CD4-positive, alpha-beta memory T cell (primary cell): ENCODE measurements around the gene PRMT1. TPM values are rescaled to one million over a fixed set of nuclear protein-coding genes. Genes with fewer than 3 reads are reported as not detected.
"Not testable (repeated sequence)": the region's sequence is repeated elsewhere in the genome, so short reads cannot be mapped to it uniquely, and the experiment has no call there.

Experiments
- CTCF ChIA-PET: fragments of 350-600 bp; sonication (Branson Sonifier 250); formaldehyde crosslinking; loops from one replicate; lab custom pipeline; 2021; ENCODE audit warnings: inconsistent platforms; ENCODE audit not compliant: partially characterized antibody; lab: Charles Lee
- POLR2A ChIA-PET: fragments of 350-600 bp; sonication (Branson Sonifier 250); formaldehyde crosslinking; loops from one replicate; lab custom pipeline; 2021; ENCODE audit not compliant: partially characterized antibody; lab: Charles Lee
- DNase-seq, 5 donors: peaks; one replicate each; pipeline versions ENCODE4 v3.0.0 to v3.0.0-alpha.2; 2020 to 2022; ENCODE audit warnings: mixed read lengths in 1 of 5
- H3K27ac ChIP-seq: one replicate; pipeline ENCODE4 v1.7.0; 2013; ENCODE audit warnings: low read depth, low read length
- H3K27me3 ChIP-seq: 2 replicates; pipeline ENCODE4 v1.7.0; 2013; ENCODE audit warnings: mild to moderate bottlenecking, low read length, moderate library complexity; ENCODE audit not compliant: insufficient read depth
- H3K36me3 ChIP-seq: 2 replicates; pipeline ENCODE4 v1.7.0; 2013; ENCODE audit warnings: mild to moderate bottlenecking, low read length, moderate library complexity; ENCODE audit not compliant: insufficient read depth
- H3K4me1 ChIP-seq: 2 replicates; pipeline ENCODE4 v1.7.0; 2013; ENCODE audit warnings: mild to moderate bottlenecking, low read length, moderate library complexity; ENCODE audit not compliant: insufficient read depth
- H3K4me3 ChIP-seq, 2 donors: one replicate each; pipeline ENCODE4 v1.7.0; 2013; ENCODE audit warnings: low read length in 2 of 2, mild to moderate bottlenecking in 1 of 2
- H3K9me3 ChIP-seq, 2 donors: one replicate each; pipeline ENCODE4 v1.7.0; 2013; ENCODE audit warnings: low read length in 2 of 2, control low read depth in 1 of 2; ENCODE audit not compliant: control insufficient read depth in 1 of 2
- H3K27ac Mint-ChIP-seq, 7 donors: one replicate each; pipeline ENCODE4 v1.8.0; 2020 to 2021; ENCODE audit warnings: mixed read lengths in 7 of 7, mild to moderate bottlenecking in 6 of 7, inconsistent platforms in 3 of 7, moderate library complexity in 3 of 7
- H3K27me3 Mint-ChIP-seq, 2 donors: one replicate each; pipeline ENCODE4 v1.8.0; 2020 to 2021; ENCODE audit warnings: mixed read lengths in 2 of 2
- H3K36me3 Mint-ChIP-seq, 2 donors: one replicate each; pipeline ENCODE4 v1.8.0; 2020 to 2021; ENCODE audit warnings: mixed read lengths in 2 of 2, inconsistent platforms in 1 of 2, mild to moderate bottlenecking in 1 of 2
- H3K4me1 Mint-ChIP-seq, 4 donors: one replicate each; pipeline ENCODE4 v1.8.0; 2020 to 2021; ENCODE audit warnings: mixed read lengths in 4 of 4, mild to moderate bottlenecking in 1 of 4
- H3K4me3 Mint-ChIP-seq, 8 donors: one replicate each; pipeline ENCODE4 v1.8.0; 2020 to 2021; ENCODE audit warnings: mixed read lengths in 8 of 8, mild to moderate bottlenecking in 7 of 8, moderate library complexity in 6 of 8, inconsistent platforms in 3 of 8
- H3K9me3 Mint-ChIP-seq, 8 donors: one replicate each; pipeline ENCODE4 v1.8.0; 2020 to 2021; ENCODE audit warnings: mixed read lengths in 8 of 8, mild to moderate bottlenecking in 5 of 8, inconsistent platforms in 3 of 8, moderate library complexity in 1 of 8
- intact Hi-C: fragments of 100-400 bp; cut with micrococcal nuclease; formaldehyde crosslinking; loops from one replicate; pipeline ENCODE4 v1.15.1; 2023
- polyA plus RNA-seq, 2 donors: library from polyadenylated mRNA; unstranded; fragments of 300-500 nt; fragmentation: Illumina TruSeq; gene quantifications; one replicate each; pipeline ENCODE4 v1.2.3, GENCODE V29; 2021
- total RNA-seq, 2 experiments: library from RNA; stranded (reverse); gene quantifications; one replicate each; pipeline ENCODE4 v1.2.3, GENCODE V29; 2021

PRMT1 gene
- total RNA-seq (10 to 100 TPM; 76.6 to 92.9 TPM), polyA plus RNA-seq (100 to 1,000 TPM; 140 to 213 TPM)

DNA sequence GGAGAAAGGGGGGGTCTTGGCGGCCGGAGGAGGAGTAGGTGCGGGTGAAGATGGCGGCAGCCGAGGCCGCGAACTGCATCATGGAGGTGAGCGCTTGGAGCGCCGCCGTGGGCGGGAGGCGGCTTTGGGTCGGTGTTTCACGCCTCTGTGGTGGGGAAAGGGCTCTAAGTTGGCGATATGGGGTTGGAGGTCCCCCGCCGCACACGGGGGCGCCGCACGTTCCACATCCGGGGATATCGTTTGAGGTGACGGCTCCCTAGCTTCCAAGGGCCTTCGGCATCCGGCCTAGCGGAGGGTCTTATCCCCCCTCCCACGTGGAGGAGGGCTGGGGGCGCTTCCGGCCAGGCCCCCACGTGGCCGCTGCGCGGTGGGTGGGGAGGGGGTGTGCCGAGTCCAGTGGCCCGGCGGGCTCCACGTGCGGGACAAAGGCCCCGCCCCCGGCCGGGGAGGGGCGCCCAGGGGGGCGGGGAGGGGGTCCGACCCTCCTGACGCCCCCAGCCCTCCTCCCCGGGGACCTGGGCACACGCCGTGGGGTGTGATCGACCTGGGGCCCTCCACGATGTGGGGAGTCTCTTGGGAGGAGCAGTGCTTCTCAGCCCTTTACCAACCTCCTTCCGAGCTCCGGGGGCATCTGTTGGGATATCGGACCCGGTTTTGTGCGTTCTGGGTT lies at the start of gene PRMT1:
PRMT1 (plus strand) TSS at position 41 of the 670 bp plus-strand sequence; CDS start at position 51, 10 bp downstream.
- POLR2A ChIA-PET: interaction anchor here (0.6 to 6.7 kb wide), 30 partner anchors 12 to 580 kb away, joined by 3 to 125 read pairs (median 7); partner anchors contain the start of genes ADM5, AKT1S1, ALDH16A1 and BCL2L12
- Mint-ChIP-seq H3K9me3 (no peaks in the 10 kb centered on the region), H3K27ac (peak within 1 kb of the TSS; percentile 99 to 100 (median 99)), H3K4me1 (peaks cover 17 to 52% (median 32%) of the 10 kb centered on the region in 4 donors), H3K27me3 (no peaks in the 10 kb centered on the region), H3K36me3 (peaks cover 11 to 18% of the 10 kb centered on the region in 2 donors), H3K4me3 (peak within 1 kb of the TSS; percentile 95 to 100 (median 99))
- H3K27ac ChIP-seq: peak within 1 kb of the TSS; percentile 93
- peak in 2 of 5 donors; percentile 70 to 74 for DNase-seq
- no peaks in the 10 kb centered on the region for H3K9me3 ChIP-seq
- no peaks in the 10 kb centered on the region for H3K27me3 ChIP-seq
- peak within 1 kb of the TSS; percentile 69 to 79 for H3K4me3 ChIP-seq
- CTCF ChIA-PET: interaction anchor here (0.6 to 5.5 kb wide), 16 partner anchors 12 to 452 kb away, joined by 3 to 52 read pairs (median 5); partner anchors contain the start of genes BCL2L12, FLT3LG, IRF3 and NOSIP
- peaks cover 42% of the 10 kb centered on the region for H3K4me1 ChIP-seq
- intact Hi-C loops: loop anchor here (1.0 to 5.0 kb wide), 6 partner anchors 37 to 805 kb away; partner anchors contain the start of genes AKT1S1, NOSIP, PPP1R15A and RRAS
- H3K36me3 ChIP-seq: peaks cover 7% of the 10 kb centered on the region

DNA sequence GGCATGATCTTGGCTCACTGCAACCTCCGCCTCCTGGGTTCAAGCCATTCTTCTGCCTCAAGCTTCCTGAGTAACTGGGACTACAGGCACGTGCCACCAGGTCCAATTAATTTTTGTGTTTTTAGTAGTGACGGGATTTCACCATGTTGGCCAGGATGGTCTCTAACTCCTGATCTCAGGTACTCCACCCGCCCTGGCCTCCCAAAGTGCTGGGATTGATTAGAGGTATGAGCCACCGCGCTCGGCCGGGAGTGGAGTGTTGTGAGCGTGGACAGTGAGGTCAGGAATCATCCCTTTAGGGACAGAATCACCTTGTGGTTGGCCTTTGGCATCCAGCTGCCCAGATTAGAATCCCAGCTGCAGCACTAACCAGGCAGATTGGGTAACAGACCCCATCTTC lies 47.4 kb upstream of the PRMT1 start:
- POLR2A ChIA-PET: interaction anchor here (0.6 to 2.1 kb wide), 4 partner anchors 8 to 127 kb away, joined by 3 to 12 read pairs (median 3); partner anchors contain the start of gene RRAS
- Mint-ChIP-seq H3K27ac (peak overlapping the region in 1 of 7 donors; percentile 46), H3K4me3 (no peak overlapping the region)

DNA sequence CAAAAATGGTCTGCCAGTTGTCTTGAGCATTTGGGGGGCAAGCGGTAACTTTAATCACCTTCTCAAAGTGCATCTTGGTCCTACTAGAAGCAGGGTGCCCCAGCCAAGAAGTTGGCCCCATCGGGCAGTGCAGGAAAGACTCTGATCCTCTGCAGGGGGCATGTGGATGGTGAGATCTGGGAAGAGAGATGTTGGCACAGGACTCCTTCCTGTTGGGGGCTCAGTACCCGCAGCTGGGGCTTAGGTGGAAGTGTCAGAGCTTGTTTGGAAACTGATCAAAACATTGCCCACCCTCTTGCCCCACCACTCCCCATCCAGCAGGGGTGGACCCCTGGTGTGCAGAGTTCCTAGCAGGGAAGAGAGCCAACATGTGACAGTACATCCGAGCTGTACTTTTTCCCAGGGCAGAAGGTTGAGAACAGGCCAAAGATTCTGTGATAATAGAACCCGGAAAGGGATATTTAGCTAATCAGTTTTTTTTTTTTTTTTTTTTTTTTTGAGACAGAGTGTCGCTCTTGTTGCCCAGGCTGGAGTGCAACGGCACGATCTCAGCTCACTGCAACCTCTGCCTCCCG lies 46.0 kb upstream of the PRMT1 start:
- POLR2A ChIA-PET: interaction anchor here (0.6 to 2.9 kb wide), 6 partner anchors 9 to 45 kb away, joined by 4 to 15 read pairs (median 6); partner anchors contain the start of genes PRR12 and RRAS

More for the DNA sequence above, 47.4 kb upstream of the PRMT1 start:
- Mint-ChIP-seq H3K4me1 (peaks cover 0 to 4% (median 3%) of the 10 kb centered on the region in 4 donors), H3K36me3 (peaks cover 12 to 20% of the 10 kb centered on the region in 2 donors), H3K27me3 (no peaks in the 10 kb centered on the region), H3K9me3 (peaks cover 0 to 2% (median 0%) of the 10 kb centered on the region in 8 donors)
- CTCF ChIA-PET: interaction anchor here (0.7 kb wide), 1 partner anchor 37 kb away, joined by 3 read pairs; no protein-coding TSS in a partner anchor
- Histone ChIP-seq H3K4me1 (no peaks in the 10 kb centered on the region), H3K27me3 (no peaks in the 10 kb centered on the region), H3K4me3 (no peak overlapping the region), H3K36me3 (peaks cover 6% of the 10 kb centered on the region), H3K27ac (no peak overlapping the region), H3K9me3 (no peaks in the 10 kb centered on the region)
- intact Hi-C loops: no loop called here
- no peak for DNase-seq

DNA sequence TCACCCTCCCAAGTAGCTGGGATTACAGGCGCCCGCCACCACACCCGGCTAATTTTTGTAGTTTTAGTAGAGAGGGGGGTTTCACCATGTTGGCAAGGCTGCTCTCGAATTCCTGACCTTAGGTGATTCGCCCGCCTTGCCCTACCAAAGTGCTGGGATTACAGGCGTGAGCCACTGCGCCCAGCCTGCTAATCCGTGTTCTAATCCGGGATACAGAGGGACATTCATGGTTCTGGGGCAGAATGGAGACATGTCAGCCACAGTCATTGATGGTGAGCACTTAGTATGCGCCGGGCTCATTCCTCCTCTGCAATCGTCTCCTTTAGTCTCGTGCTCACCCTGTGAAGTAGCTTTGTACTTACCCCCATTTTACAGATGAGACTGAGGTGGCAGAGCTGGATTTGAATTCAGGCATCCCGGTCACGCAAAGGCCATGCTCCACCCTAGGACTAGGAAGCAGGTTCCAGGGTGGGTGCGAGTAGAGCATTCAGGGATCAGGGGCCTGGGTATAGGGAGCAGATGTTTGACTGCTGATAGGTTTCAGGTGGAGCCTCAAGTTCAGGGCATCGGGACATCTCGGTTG lies 45.4 kb upstream of the PRMT1 start:
- no peak overlapping the region for H3K27ac ChIP-seq
- intact Hi-C loops: no loop called here
- CTCF ChIA-PET: interaction anchor here (1.1 kb wide), 2 partner anchors 8 to 47 kb away, joined by 3 to 4 read pairs; partner anchors contain the start of gene RRAS
- no peaks in the 10 kb centered on the region for H3K36me3 ChIP-seq
- H3K4me1 ChIP-seq: no peaks in the 10 kb centered on the region
- peaks cover 2 to 9% (median 5%) of the 10 kb centered on the region in 4 donors for H3K4me1 Mint-ChIP-seq
- POLR2A ChIA-PET: interaction anchor here (0.7 to 2.9 kb wide), 5 partner anchors 9 to 44 kb away, joined by 3 to 15 read pairs (median 4); partner anchors contain the start of genes PRR12 and RRAS
- no peaks in the 10 kb centered on the region for H3K27me3 ChIP-seq
- peaks cover 12% of the 10 kb centered on the region in 2 donors for H3K36me3 Mint-ChIP-seq
- H3K4me3 Mint-ChIP-seq: no peak overlapping the region
- DNase-seq: no peak
- no peak overlapping the region for H3K4me3 ChIP-seq
- no peaks in the 10 kb centered on the region for H3K9me3 ChIP-seq
- peak overlapping the region in 3 of 7 donors; percentile 14 to 62 (median 58) for H3K27ac Mint-ChIP-seq
- H3K27me3 Mint-ChIP-seq: no peaks in the 10 kb centered on the region
- peaks cover 0 to 2% (median 0%) of the 10 kb centered on the region in 8 donors for H3K9me3 Mint-ChIP-seq

More for the DNA sequence above, 46.0 kb upstream of the PRMT1 start:
- no peaks in the 10 kb centered on the region for H3K9me3 ChIP-seq
- Mint-ChIP-seq H3K4me3 (no peak overlapping the region), H3K27me3 (no peaks in the 10 kb centered on the region), H3K36me3 (peaks cover 12 to 16% of the 10 kb centered on the region in 2 donors), H3K9me3 (peaks cover 0 to 2% (median 0%) of the 10 kb centered on the region in 8 donors), H3K27ac (peak overlapping the region in 4 of 7 donors; percentile 2 to 78 (median 32)), H3K4me1 (peaks cover 2 to 9% (median 4%) of the 10 kb centered on the region in 4 donors)
- H3K27me3 ChIP-seq: no peaks in the 10 kb centered on the region
- intact Hi-C loops: no loop called here
- no peaks in the 10 kb centered on the region for H3K4me1 ChIP-seq
- CTCF ChIA-PET: interaction anchor here (1.1 kb wide), 2 partner anchors 9 to 48 kb away, joined by 3 to 4 read pairs; partner anchors contain the start of gene RRAS
- no peaks in the 10 kb centered on the region for H3K36me3 ChIP-seq
- no peak overlapping the region for H3K4me3 ChIP-seq
- DNase-seq: no peak
- no peak overlapping the region for H3K27ac ChIP-seq

DNA sequence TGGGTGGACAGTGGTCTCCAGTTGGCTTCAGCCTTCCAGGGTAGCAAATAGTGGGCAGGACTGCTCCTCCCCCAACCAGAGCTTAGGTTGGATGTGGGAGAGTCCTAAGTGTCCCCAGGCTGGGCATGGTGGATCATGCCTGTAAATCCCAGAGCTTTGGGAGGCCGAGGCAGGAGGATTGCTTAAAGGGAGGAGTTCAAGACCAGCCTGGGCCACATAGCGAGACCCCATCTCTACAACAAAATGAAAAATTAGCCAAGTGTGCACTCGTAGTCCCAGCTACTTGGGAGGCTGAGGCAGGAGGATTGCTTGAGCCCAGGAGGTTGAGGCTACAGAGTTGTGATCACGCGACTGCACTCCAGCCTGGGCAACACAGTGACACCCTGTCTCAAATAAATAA lies 44.5 kb upstream of the PRMT1 start:
- DNase-seq: no peak
- Histone ChIP-seq H3K27me3 (no peaks in the 10 kb centered on the region), H3K9me3 (no peaks in the 10 kb centered on the region), H3K36me3 (no peaks in the 10 kb centered on the region), H3K27ac (no peak overlapping the region), H3K4me3 (no peak overlapping the region), H3K4me1 (peaks cover under 1% of the 10 kb centered on the region)
- Mint-ChIP-seq H3K36me3 (peaks cover 3 to 5% of the 10 kb centered on the region in 2 donors), H3K4me3 (no peak overlapping the region), H3K27me3 (no peaks in the 10 kb centered on the region), H3K9me3 (peaks cover 0 to 2% (median 0%) of the 10 kb centered on the region in 8 donors), H3K4me1 (peaks cover 2 to 11% (median 6%) of the 10 kb centered on the region in 4 donors), H3K27ac (peak overlapping the region in 1 of 7 donors; percentile 35)
- ChIA-PET POLR2A (interaction anchor here (0.7 to 2.9 kb wide), 2 partner anchors 32 to 41 kb away, joined by 3 to 15 read pairs; partner anchors contain the start of gene PRR12), CTCF (no interaction called here)
- intact Hi-C loops: no loop called here

DNA sequence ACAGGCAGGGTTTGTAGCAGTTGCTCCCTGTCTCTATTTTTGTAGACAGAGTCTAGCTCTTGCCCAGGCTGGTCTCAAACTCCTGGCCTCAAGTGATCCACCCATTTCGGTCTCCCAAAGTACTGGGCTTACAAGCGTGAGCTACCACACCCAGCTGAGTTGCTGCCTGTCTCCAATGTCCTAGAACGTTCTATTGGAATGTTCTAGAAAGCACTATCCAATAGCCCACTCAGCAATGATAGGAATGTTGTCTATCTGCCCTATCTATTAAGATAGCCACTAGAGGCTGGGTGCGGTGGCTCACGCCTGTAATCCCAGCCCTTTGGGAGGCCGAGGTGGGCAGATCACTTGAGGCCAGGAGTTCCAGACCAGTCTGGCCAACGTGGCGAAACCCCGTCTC lies 43.8 kb upstream of the PRMT1 start:
- H3K4me3 ChIP-seq, H3K36me3 Mint-ChIP-seq, H3K27me3 ChIP-seq, H3K9me3 Mint-ChIP-seq, H3K4me1 ChIP-seq, H3K36me3 ChIP-seq, H3K27me3 Mint-ChIP-seq, CTCF ChIA-PET, H3K9me3 ChIP-seq, H3K4me3 Mint-ChIP-seq, POLR2A ChIA-PET, intact Hi-C loops, DNase-seq, H3K27ac ChIP-seq: not testable (repeated sequence)
- Mint-ChIP-seq H3K27ac (peak overlapping the region in 1 of 7 donors; percentile 16), H3K4me1 (peaks cover 3 to 17% (median 12%) of the 10 kb centered on the region in 4 donors)
